NCI-H1417 (cell line): Measurements from ENCODE around the gene METTL4.

Experiments
- DNase-seq, 3 experiments: peaks; one replicate each; lab custom pipeline; 2025; lab: John Stamatoyannopoulos, UW

METTL4 gene

GRCh38 chr18:2571200-2572170 lies at the start of gene METTL4, which contains the start of gene NDC80:
Gene METTL4, minus strand, starts transcription at chr18:2571505. Its CDS starts 4,289 bp downstream, at chr18:2567216.
Gene NDC80, plus strand, starts transcription at chr18:2571557. Its CDS starts 1,429 bp downstream, at chr18:2572986.
- peak; percentile 89 to 98 (median 94) for DNase-seq

DNA sequence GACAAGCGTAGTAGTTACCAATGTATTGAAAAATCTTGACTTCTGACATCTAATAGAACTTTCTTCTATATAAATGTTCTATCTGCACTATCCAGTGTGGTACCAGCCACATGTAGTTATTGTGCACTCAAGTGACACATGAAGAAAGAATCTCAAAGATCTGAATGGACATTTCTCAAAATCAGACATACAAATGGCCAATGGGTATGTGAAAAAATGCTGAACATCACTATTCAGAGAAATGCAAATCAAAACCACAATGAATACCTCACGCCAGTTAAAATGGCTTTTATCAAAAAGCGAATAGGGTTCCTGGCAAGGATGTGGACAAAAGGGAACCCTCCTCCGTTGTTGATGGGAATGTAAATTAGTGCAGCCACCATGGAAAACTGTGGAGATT lies 46.7 kb upstream of the METTL4 start:
- no peak for DNase-seq

DNA sequence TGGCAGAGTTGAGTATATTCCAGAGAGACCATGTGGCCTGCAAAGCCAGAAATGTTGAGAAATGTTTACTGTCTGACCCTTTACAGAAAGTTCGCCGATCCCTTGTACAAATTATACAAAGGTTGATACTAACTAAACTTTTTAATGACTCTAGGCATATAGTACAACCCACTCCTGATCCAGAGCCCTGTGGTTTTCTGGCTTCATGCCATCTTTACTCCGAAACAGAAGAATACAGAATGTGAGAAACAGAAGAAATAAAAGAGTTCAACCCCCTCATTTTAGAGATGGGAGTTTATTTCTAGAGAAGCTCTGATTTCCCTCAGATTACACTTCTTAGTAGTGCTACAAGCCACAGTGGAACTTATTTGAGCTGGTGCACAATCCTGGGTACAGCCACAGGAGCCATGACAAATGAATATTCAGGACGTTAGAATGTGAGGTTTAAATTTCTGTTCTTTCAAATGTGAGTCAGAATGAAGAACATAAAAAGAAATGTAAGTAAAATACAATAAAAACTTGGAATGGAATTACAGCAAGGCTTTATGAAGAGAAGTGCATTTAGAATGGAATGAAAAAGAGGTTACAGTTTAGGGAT lies 46.2 kb upstream of the METTL4 start:
- no peak for DNase-seq

GRCh38 chr18:2612996-2613395 lies 41.7 kb upstream of the METTL4 start:
- no peak for DNase-seq

DNA sequence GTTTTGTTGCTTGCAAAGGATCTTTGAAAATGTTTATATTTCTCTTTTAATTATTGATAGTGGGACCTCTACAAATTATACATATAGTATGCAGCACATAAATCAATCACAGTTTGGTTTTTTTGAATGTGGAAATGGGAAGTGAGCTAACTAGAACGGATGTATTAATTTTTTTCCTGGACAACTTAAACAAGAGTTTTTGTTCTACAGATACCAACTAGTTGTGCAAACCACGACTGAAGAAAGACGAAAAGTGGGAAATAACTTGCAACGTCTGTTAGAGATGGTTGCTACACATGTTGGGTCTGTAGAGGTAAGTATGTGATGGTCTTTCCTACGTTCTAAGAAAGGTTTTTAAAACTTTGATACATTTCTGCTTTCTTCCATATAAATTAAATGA lies 39.2 kb upstream of the METTL4 start:
- DNase-seq, result no peak

DNA sequence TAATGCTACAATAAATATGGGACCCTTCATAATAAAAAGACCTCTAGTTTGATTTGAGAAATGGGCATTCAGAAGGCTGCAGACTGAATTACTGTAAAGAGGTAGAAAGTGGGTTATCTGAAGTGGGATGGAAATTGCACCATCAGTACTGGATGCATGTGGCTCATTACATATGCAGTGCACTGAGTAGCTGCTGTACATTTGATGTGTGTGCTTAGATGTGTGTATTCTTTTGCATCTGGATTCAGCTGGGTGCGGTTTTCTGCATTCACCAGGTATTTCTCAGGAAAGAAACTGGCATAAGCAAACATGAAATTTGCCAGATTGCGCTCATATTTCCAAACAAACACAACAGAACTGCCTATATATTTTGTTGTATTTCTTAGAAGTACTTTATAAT lies 38.3 kb upstream of the METTL4 start:
- no peak for DNase-seq

DNA sequence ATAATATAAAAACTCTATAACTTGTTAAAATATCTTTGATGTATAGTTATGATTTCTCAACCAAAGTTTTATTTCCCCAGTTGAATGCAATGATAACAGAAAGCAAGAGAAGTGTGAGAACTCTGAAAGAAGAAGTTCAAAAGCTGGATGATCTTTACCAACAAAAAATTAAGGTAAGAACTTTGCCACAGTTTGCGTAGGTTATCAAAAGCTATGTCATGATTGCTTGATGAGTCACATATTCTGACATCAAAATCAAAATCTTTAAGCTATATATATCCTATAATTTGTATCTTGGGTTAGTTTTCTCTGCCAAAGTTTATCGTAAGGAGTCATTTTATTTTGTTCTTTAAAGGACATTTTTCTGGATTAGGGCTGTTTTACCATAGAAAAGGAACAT lies 35.0 kb upstream of the METTL4 start:
- DNase-seq, result no peak

DNA sequence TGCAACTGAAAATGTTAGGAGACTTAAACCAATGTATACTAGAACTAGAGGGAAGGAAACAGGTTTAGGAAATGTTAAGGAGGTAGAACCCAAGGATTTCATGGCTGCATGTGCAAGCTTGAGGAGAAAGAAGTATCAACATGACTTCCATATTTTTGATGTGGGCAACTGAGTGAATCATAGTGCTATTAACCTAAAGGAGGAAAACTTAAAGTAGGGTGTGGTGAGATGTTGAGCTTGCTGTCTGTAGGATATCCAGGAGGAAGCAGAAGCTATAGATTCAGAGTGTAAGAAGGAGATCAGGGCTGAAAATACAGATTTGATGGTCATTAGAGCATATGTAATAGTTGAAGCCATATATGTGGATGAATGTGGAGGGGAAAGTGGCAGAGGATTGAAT lies 31.5 kb upstream of the METTL4 start:
- DNase-seq, result no peak

DNA sequence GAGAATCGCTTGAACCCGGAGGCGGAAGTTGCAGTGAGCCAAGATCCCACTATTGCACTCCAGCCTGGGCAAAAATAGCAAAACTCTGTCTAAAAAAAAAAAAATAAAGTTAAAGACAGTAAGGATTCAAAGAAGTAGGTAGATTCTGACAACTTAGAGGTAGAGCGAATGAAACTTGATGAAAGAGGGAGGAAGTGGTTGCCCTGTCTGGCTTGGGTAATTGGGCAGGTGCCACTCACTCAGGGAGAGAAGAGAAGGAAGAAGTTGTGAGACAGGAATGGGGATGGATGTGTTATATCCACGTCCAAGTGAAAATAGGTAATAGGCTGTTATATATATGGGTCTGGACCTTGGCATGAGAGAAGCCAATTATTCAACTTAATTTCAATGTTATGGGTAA lies 26.3 kb upstream of the METTL4 start:
- no peak for DNase-seq

- DNase-seq, result no peak
Measured at GRCh38 chr18:2590303-2590702, 19.0 kb upstream of the METTL4 start.

DNA sequence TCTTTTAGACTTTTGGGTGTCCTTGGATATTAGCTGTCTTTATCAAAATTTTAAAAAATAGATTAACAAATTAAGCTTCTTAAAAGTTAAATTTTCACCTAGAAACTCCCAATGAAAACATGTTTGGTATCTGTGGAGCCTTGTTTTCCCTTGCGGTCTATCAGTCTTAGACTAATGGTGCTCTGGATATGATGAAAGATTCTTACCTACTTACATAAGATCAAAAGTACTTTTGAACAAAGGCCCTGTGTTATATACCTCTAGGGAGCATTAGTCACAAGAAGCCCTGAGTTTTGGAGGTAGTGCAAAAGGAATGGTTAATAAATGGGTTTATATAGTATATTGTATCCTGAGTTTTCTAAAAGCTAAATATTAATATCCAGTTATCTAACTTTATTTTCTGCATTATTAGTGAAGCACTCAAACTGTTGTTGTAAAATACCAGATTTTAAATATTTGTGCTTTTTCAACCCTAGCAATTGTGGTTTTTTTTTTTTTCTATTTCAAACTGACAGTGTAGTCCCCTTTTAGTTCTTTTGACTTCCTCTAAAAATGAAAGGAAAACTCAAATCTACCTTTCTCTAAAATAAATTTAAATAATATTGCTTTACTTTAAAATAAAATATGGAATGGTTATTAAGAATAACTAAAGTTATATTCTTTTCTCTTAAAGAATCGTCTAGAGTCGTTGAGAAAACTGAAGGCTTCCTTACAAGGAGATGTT lies 18.2 kb upstream of the METTL4 start:
- DNase-seq, result no peak

DNA sequence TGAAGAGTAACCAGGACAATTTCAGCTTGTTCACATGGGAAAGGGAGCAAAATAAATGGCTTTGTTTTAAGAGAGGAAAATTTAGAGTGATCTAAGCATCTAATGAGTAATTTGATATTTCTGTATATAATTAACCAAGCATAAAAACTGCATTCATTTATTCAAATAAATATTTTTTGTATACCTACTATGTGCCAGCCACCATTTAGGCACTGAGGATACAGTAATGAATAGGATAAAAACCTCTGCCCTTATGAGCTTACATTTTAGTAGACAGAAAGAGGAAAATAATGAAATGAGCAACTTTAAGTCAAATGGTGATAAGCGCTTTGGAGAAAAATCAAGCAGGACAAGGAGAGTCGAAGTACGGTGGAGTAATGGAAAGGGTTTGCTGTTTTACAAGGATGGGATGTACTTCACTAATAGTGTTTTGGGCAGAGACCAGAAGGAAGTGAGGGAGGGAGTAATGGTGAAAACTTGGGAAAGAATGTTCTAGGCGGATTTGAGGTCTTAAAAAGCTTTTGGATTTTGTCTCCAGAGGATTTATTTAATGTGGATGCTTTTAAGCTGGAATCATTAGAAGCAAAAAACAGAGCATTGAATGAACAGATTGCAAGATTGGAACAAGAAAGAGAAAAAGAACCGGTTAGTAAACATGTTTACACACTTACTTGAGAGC lies 17.5 kb upstream of the METTL4 start:
- DNase-seq, result no peak

GRCh38 chr18:2587788-2588187 lies 16.5 kb upstream of the METTL4 start:
- peak in 1 of 3 experiments; percentile 23 for DNase-seq

DNA sequence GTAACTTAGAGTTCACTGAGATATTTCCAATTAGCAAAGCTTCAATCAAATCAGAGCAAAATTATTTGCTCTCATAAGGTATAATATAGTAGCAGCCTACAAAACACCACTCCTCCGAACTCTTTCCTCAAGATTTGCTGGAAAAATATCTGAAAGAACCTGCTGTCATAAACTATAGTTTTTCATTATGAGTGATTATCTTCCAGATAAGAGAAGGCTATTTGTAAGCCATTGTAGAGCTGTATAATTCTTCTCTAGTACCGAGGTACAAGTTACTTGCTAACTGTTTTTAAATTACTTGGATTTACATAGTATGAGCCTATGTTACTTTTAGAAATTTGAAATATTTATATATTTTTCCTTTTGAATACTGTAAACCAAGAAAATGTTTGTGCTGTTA lies 2.1 kb upstream of the METTL4 start:
- no peak for DNase-seq

- peak in 1 of 3 experiments; percentile 40 for DNase-seq
Measured at GRCh38 chr18:2572892-2573291, 1.6 kb upstream of the METTL4 start.

- DNase-seq, result peak in 1 of 3 experiments; percentile 72
Measured at GRCh38 chr18:2572171-2572569, 865 bp upstream of the METTL4 start.

DNA sequence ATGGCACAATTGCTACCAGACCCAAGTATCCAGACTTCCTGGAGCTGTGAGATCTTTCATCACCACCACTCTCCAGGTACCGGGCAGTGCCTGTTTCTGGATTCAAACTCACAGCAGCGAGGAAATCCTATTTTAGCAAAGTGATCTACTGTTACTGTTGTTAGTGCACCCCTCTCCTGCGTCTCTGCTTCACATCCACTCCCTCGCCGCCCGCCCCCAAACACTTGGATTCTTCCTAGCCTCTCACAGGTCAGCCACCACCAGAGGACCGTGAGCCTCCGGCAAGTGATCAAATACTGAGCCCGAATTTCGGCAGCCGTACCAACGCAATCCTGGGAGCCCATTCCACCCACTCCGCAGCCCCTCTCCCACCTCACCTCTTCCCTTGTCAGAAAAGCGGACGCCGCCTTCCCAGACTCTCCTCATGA lies 519 bp downstream of the METTL4 start:
- DNase-seq, result peak; percentile 65 to 96 (median 92)

DNA sequence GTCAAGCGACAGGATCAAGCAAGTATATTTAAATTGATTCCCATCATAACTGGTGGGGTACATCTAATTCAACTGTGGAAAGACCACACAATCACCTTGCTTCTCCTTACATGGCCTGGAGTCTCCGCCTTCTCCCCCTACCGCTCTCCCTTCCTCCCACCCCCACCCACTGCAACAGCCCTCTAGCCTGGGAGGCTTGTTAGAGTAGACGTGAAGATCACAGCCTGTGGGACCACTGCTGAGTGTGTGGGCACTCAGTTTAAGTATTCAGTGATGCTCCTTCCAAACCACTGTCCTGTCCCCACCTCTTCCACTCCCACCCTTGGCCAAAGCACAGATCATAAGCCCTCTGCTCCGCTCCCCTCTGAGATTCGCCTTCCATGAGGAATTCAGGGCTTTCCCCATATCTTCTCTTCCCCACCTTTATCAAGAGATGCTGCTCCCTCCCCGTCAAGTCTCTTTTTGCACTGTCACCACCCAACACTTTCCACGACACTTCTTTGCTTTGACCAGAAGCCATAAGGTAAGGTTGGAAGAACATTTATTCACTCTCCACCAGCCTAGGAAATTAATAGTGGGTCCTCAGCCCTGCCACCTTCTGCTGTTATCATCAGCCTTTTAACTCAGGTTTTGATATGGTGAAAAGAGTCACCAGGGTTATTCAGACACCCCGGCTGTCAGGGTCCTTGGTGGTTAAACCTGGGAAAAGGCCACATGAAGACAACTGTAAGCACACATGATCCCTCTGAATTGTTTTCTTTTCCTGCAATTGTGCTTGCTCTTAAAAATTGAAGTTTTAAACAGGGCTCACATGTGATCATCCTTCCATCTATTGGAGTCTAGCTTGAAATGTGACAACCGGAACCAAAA lies 1.7 kb downstream of the METTL4 start:
- DNase-seq, result no peak

DNA sequence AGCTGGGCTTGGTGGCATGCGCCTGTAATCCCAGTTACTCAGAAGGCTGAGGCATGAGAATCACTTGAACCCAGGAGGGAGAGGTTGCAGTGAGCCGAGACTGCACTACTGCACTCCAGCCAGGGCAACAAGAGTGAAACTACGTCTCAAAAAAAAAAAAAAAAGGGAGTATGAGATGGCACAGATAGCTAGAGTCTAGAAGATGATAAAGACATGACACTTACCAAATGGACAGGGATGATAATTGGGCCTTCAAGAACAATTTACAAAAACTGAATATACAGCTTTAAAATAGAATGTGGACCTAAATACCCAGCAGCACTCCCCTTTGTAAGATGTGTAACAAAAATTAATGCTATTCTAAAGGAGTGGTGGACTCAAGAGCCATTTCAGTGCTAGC lies 2.7 kb downstream of the METTL4 start:
- DNase-seq, result no peak

DNA sequence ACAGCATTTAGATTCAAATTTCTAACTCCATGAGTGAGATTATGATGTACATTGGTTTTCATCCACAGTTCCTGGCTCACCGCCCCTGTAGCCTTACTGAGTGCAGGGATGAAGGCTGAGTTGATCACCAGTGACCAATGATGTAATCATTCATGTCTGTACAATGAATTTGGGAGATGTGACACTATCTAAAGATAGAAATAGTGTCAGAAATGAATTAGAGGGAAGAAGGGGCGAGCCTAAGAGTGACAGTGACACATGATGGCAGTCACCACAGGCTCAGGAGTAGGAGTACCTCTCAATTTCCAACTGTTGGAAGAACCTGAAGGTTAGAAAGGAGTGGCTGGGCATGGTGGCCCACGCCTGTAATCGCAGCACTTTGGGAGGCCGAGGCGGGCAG lies 3.2 kb downstream of the METTL4 start:
- DNase-seq, result no peak

- no peak for DNase-seq
Measured at GRCh38 chr18:2564373-2564772, 6.9 kb downstream of the METTL4 start.
